Chondrocyte (in vitro differentiated cells): ENCODE data around the gene TCF7L1. TPM values are rescaled to one million over a fixed set of nuclear protein-coding genes. Genes with fewer than 3 reads are reported as not detected.
A peak's percentile ranks its signal among the peaks of the same experiment; 100 is the strongest.

Experiments
- DNase-seq: peaks from one replicate; pipeline ENCODE4 v3.0.0; 2021; ENCODE audit warnings: mixed read lengths, low spot score
- H3K27ac Mint-ChIP-seq: one replicate; pipeline ENCODE4 v1.8.0; 2021; ENCODE audit warnings: mild to moderate bottlenecking, moderate library complexity, mixed read lengths; ENCODE audit not compliant: unreplicated experiment
- H3K27me3 Mint-ChIP-seq: 2 replicates; pipeline ENCODE4 v1.8.0; 2021; ENCODE audit warnings: low read depth, mixed read lengths
- H3K36me3 Mint-ChIP-seq: 2 replicates; pipeline ENCODE4 v1.8.0; 2021; ENCODE audit warnings: low read depth, mixed read lengths
- H3K4me1 Mint-ChIP-seq: 2 replicates; pipeline ENCODE4 v1.8.0; 2021; ENCODE audit warnings: low read depth, mild to moderate bottlenecking, mixed read lengths
- H3K4me3 Mint-ChIP-seq: one replicate; pipeline ENCODE4 v1.8.0; 2021; ENCODE audit warnings: mild to moderate bottlenecking, moderate library complexity, mixed read lengths; ENCODE audit not compliant: unreplicated experiment
- H3K9me3 Mint-ChIP-seq: 2 replicates; pipeline ENCODE4 v1.8.0; 2021; ENCODE audit warnings: low read depth, mixed read lengths
- CTCF ChIP-seq: fragments of 200-600 bp; sonication (generic); IDR thresholded peaks from 2 replicates; pipeline ENCODE4 v1.5.0; 2021; ENCODE audit warnings: antibody characterized with exemption, mild to moderate bottlenecking, moderate library complexity
- total RNA-seq: library from RNA; stranded (reverse); gene quantifications from 3 replicates; pipeline ENCODE4 v1.2.1, GENCODE V29; 2021

TCF7L1 gene
- total RNA-seq, 1 donor from 2014 or later: 35.0 TPM

DNA sequence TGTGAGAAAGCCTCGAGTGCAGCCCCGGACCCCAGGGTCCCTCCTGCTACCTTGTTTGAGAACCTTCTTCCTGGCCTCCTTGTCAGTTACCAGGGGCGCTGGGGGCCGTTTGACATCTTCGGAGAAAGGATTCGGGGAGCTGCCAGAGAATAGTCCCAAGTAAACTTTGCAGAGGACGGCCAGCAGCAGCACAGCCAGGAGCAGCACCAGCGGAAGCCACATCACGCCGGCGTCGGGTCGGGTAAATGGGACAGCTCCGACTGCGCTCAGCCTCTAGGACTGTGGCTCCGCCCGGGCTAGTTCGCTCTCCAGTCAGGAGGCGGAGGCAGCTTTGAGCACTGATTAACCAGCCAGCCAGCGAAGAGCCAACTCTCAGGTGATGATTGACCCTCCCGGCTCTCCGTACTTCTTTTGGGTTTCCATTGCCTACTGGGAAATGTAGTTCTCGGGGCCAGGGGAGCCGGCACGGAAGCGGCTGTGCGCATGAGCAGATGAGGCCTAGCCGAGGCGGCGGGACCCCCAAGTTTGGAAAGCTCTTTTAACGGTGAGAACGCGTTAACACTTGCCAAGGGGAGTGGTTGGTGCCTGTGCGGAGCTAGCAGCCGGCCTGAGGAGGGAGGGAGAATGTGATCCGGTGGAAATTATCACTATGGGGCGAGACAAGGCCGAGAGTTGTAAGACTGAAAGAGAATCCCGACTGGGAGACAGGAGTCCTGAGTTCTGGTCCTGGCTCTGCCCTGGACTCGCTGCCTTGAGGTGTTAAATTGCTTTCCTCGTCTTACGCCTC, 221.3 kb downstream of the TCF7L1 start, which contains the start of the genes ELMOD3 and RETSAT:
ELMOD3 (plus strand) TSS at position 484 of the 787 bp plus-strand sequence. CDS start 2,430 bp downstream, outside the sequence.
RETSAT (minus strand) TSS at position 243 of the 787 bp plus-strand sequence; CDS start at position 222, 21 bp downstream.
- Mint-ChIP-seq H3K36me3 (peaks cover 17% of the 10 kb centered on the region), H3K27ac (peak within 1 kb of the TSS; percentile 97), H3K9me3 (no peaks in the 10 kb centered on the region), H3K4me1 (peaks cover 37% of the 10 kb centered on the region), H3K27me3 (no peaks in the 10 kb centered on the region), H3K4me3 (peak within 1 kb of the TSS; percentile 98)
- peak; percentile 97 for DNase-seq
- TF ChIP-seq CTCF: no peak

DNA sequence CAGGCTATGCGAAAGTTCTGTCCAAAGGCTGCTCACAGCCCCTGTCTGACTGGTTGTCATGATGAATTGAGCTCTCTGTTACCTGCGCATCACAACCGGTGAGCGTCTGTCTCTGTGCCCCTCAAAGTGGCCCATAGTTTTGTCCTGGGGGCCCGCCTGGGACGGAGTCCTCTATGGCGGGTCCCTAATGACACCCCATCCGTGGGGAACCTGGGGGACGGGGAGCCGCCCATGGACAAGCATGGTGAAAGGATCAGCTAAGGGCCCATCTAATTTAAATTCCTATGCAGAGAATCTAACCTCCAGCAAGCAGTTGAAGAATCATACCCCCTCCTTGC, 221.8 kb downstream of the TCF7L1 start:
- H3K27ac Mint-ChIP-seq: peak overlapping the region; percentile 97
- H3K4me1 Mint-ChIP-seq: peaks cover 37% of the 10 kb centered on the region

GRCh38 chr2:85355521-85355920, 222.3 kb downstream of the TCF7L1 start:
- peaks cover 37% of the 10 kb centered on the region for H3K4me1 Mint-ChIP-seq
- H3K4me3 Mint-ChIP-seq: peak overlapping the region; percentile 98
- H3K27me3 Mint-ChIP-seq: no peaks in the 10 kb centered on the region
- no peak for DNase-seq
- H3K36me3 Mint-ChIP-seq: peaks cover 13% of the 10 kb centered on the region
- no peaks in the 10 kb centered on the region for H3K9me3 Mint-ChIP-seq
- no peak for TF ChIP-seq CTCF
- peak overlapping the region; percentile 22 for H3K27ac Mint-ChIP-seq

More for the DNA sequence above, 221.8 kb downstream of the TCF7L1 start:
- peaks cover 16% of the 10 kb centered on the region for H3K36me3 Mint-ChIP-seq
- TF ChIP-seq CTCF: no peak
- no peaks in the 10 kb centered on the region for H3K27me3 Mint-ChIP-seq
- H3K9me3 Mint-ChIP-seq: no peaks in the 10 kb centered on the region
- peak overlapping the region; percentile 98 for H3K4me3 Mint-ChIP-seq
- DNase-seq: no peak

DNA sequence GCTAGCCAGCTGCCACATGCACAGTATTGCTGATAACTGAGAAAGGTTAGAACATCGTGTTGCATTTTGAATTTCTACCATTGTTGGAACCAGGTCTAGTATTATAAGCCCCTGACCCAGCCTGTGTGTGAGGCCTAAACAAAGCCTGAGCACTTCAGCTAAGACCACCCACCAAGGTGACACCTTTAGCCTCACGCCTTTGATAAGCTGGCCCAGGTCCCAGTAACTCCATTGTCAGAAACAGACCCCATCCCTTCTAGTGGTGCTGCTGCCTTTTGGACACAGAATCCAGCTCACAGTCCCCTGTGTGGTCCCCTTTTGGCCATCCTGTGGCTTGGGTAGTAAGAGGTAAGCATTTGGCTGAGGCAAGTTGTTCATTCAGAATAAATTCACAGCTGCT, 223.0 kb downstream of the TCF7L1 start:
- no peaks in the 10 kb centered on the region for H3K27me3 Mint-ChIP-seq
- peaks cover 10% of the 10 kb centered on the region for H3K36me3 Mint-ChIP-seq
- TF ChIP-seq CTCF: no peak
- H3K9me3 Mint-ChIP-seq: no peaks in the 10 kb centered on the region
- H3K27ac Mint-ChIP-seq: no peak overlapping the region
- no peak overlapping the region for H3K4me3 Mint-ChIP-seq
- peaks cover 37% of the 10 kb centered on the region for H3K4me1 Mint-ChIP-seq
- DNase-seq: no peak

- DNase-seq: no peak
- no peak overlapping the region for H3K27ac Mint-ChIP-seq
- no peaks in the 10 kb centered on the region for H3K27me3 Mint-ChIP-seq
- no peaks in the 10 kb centered on the region for H3K9me3 Mint-ChIP-seq
- peaks cover 35% of the 10 kb centered on the region for H3K4me1 Mint-ChIP-seq
- H3K36me3 Mint-ChIP-seq: peaks cover 18% of the 10 kb centered on the region
- TF ChIP-seq CTCF: no peak
- no peak overlapping the region for H3K4me3 Mint-ChIP-seq
Observed at GRCh38 chr2:85357736-85358135, 224.5 kb downstream of the TCF7L1 start.

Other genes with a start within 250 kb of the TCF7L1 start
- gene TMSB10, start 227.7 kb upstream of the TCF7L1 start, total RNA-seq: 1,771 to 2,562 TPM (median 2,521 TPM) in 3 replicates
- 76.0 to 101 TPM (median 95.8 TPM) in 3 replicates for gene KCMF1, start 162.2 kb upstream of the TCF7L1 start, total RNA-seq
- gene TGOLN2, start 194.6 kb downstream of the TCF7L1 start, total RNA-seq: 79.7 to 101 TPM (median 84.8 TPM) in 3 replicates
- 35.6 to 40.3 TPM (median 36.3 TPM) in 3 replicates for gene RETSAT, start 221.1 kb downstream of the TCF7L1 start, total RNA-seq
- 14.3 to 20.0 TPM (median 15.2 TPM) in 3 replicates for gene ELMOD3, start 221.4 kb downstream of the TCF7L1 start, total RNA-seq